ENCODE measurements around the gene DGUOK.

Gene DGUOK

GRCh38 chr2:73956218-73956865, 29.7 kb downstream of the DGUOK start:
- DNase-seq = no peak

GRCh38 chr2:73961274-73961673, 34.6 kb downstream of the DGUOK start:
- no peak for DNase-seq

- DNase-seq = no peak
These were observed 35.3 kb downstream of the DGUOK start for GRCh38 chr2:73961823-73962615.

GRCh38 chr2:73962798-73963197, 36.1 kb downstream of the DGUOK start:
- no peak for DNase-seq

GRCh38 chr2:73963385-73964120, 36.9 kb downstream of the DGUOK start:
- no peak for DNase-seq

GRCh38 chr2:73964223-73964622, 37.5 kb downstream of the DGUOK start:
- DNase-seq = no peak

- DNase-seq = no peak
These were observed 38.4 kb downstream of the DGUOK start for GRCh38 chr2:73965053-73965452.

- peak; percentile 14 for DNase-seq
These were observed 41.8 kb downstream of the DGUOK start for GRCh38 chr2:73968357-73968937.

- DNase-seq = no peak
These were observed 42.7 kb downstream of the DGUOK start for GRCh38 chr2:73969356-73969755.

GRCh38 chr2:73970141-73970803, 43.6 kb downstream of the DGUOK start:
- no peak for DNase-seq

- DNase-seq = no peak
These were observed 44.3 kb downstream of the DGUOK start for GRCh38 chr2:73970850-73971471.

GRCh38 chr2:73971722-73972121, 45.0 kb downstream of the DGUOK start:
- DNase-seq = no peak

GRCh38 chr2:73972846-73973245, 46.2 kb downstream of the DGUOK start:
- no peak for DNase-seq

GRCh38 chr2:73975731-73976130, 49.1 kb downstream of the DGUOK start:
- DNase-seq = no peak

GRCh38 chr2:73976803-73977202, 50.1 kb downstream of the DGUOK start:
- DNase-seq = no peak

- DNase-seq = no peak
These were observed 50.8 kb downstream of the DGUOK start for GRCh38 chr2:73977466-73977865.

- no peak for DNase-seq
These were observed 52.3 kb downstream of the DGUOK start for GRCh38 chr2:73979021-73979420.

GRCh38 chr2:73979686-73980085, 53.0 kb downstream of the DGUOK start:
- no peak for DNase-seq

GRCh38 chr2:73980566-73980965, 53.9 kb downstream of the DGUOK start:
- DNase-seq = no peak

GRCh38 chr2:73981081-73982001, 54.7 kb downstream of the DGUOK start:
- peak; percentile 25 for DNase-seq

- no peak for DNase-seq
These were observed 55.5 kb downstream of the DGUOK start for GRCh38 chr2:73982140-73982617.

Data from COR-L47 (cell line).